Ishikawa (cell line): ENCODE results near the gene SCN2A.

ENCODE experiments used
- CEBPB ChIP-seq: IDR thresholded peaks from 2 replicates; pipeline ENCODE4 v1.6.1; 2012
- CREB1 ChIP-seq: IDR thresholded peaks from 2 replicates; pipeline ENCODE4 v1.6.1; 2012; ENCODE audit warnings: low read depth
- EGR1 ChIP-seq: IDR thresholded peaks from 2 replicates; pipeline ENCODE4 v1.6.1; 2012
- EP300 ChIP-seq: IDR thresholded peaks from 2 replicates; pipeline ENCODE4 v1.6.1; 2012; ENCODE audit warnings: borderline replicate concordance
- FOXM1 ChIP-seq: IDR thresholded peaks from 2 replicates; pipeline ENCODE4 v1.6.1; 2012; ENCODE audit warnings: low read depth, borderline replicate concordance
- NFIC ChIP-seq: IDR thresholded peaks from 2 replicates; pipeline ENCODE4 v1.6.1; 2012
- RAD21 ChIP-seq: IDR thresholded peaks from 2 replicates; pipeline ENCODE4 v1.6.1; 2012; ENCODE audit warnings: low read depth
- TAF1 ChIP-seq: IDR thresholded peaks from 2 replicates; pipeline ENCODE4 v1.6.1; 2012; ENCODE audit warnings: low read depth, mild to moderate bottlenecking
- TCF12 ChIP-seq: IDR thresholded peaks from 2 replicates; pipeline ENCODE4 v1.6.1; 2012; ENCODE audit warnings: low read depth
- TEAD4 ChIP-seq: IDR thresholded peaks from 2 replicates; pipeline ENCODE4 v1.6.1; 2012
- YY1 ChIP-seq: IDR thresholded peaks from 2 replicates; pipeline ENCODE4 v1.6.1; 2012; ENCODE audit warnings: low read depth
- ZBTB7A ChIP-seq: IDR thresholded peaks from 2 replicates; pipeline ENCODE4 v1.6.1; 2012; ENCODE audit warnings: low read depth
- TF ChIP-seq, protein P1 (sequence below): IDR thresholded peaks from 2 replicates; pipeline ENCODE4 v1.6.1; 2012
- TF ChIP-seq, protein P2 (sequence below): IDR thresholded peaks from 2 replicates; pipeline ENCODE4 v1.6.1; 2012; ENCODE audit warnings: low read depth, mild to moderate bottlenecking
- TF ChIP-seq, protein P3 (sequence below): IDR thresholded peaks from 2 replicates; pipeline ENCODE4 v1.6.1; 2012

The SCN2A gene

DNA sequence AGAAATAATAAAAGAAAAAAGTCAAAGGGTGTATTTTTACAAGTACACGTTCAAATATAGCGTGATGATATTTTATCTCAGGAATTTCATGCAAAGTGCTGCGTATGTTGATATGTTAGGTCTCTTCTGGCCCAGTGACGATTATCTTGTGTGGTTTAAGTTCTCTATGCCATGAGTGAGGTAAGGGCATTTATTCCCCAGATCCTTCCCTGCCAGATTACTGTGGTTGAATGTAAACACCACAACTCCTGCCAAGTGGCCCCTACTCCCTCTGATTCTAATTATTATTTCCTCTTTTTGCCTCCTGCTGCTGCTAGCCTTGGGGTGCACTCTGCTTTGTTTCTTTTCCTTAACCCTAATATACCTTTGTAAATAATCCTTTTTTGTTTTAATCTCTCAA, 12.2 kb downstream of the SCN2A start:
- no peak for TF ChIP-seq EGR1
- no peak for TF ChIP-seq YY1
- TF ChIP-seq, protein P1, sequence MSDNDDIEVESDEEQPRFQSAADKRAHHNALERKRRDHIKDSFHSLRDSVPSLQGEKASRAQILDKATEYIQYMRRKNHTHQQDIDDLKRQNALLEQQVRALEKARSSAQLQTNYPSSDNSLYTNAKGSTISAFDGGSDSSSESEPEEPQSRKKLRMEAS = no peak
- TF ChIP-seq, protein P2, sequence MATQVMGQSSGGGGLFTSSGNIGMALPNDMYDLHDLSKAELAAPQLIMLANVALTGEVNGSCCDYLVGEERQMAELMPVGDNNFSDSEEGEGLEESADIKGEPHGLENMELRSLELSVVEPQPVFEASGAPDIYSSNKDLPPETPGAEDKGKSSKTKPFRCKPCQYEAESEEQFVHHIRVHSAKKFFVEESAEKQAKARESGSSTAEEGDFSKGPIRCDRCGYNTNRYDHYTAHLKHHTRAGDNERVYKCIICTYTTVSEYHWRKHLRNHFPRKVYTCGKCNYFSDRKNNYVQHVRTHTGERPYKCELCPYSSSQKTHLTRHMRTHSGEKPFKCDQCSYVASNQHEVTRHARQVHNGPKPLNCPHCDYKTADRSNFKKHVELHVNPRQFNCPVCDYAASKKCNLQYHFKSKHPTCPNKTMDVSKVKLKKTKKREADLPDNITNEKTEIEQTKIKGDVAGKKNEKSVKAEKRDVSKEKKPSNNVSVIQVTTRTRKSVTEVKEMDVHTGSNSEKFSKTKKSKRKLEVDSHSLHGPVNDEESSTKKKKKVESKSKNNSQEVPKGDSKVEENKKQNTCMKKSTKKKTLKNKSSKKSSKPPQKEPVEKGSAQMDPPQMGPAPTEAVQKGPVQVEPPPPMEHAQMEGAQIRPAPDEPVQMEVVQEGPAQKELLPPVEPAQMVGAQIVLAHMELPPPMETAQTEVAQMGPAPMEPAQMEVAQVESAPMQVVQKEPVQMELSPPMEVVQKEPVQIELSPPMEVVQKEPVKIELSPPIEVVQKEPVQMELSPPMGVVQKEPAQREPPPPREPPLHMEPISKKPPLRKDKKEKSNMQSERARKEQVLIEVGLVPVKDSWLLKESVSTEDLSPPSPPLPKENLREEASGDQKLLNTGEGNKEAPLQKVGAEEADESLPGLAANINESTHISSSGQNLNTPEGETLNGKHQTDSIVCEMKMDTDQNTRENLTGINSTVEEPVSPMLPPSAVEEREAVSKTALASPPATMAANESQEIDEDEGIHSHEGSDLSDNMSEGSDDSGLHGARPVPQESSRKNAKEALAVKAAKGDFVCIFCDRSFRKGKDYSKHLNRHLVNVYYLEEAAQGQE = no peak
- no peak for TF ChIP-seq FOXM1
- no peak for TF ChIP-seq TEAD4
- TF ChIP-seq NFIC = no peak
- TF ChIP-seq CREB1 = no peak
- TF ChIP-seq CEBPB = no peak
- no peak for TF ChIP-seq TAF1
- TF ChIP-seq TCF12 = no peak
- no peak for TF ChIP-seq RAD21
- TF ChIP-seq EP300 = no peak

DNA sequence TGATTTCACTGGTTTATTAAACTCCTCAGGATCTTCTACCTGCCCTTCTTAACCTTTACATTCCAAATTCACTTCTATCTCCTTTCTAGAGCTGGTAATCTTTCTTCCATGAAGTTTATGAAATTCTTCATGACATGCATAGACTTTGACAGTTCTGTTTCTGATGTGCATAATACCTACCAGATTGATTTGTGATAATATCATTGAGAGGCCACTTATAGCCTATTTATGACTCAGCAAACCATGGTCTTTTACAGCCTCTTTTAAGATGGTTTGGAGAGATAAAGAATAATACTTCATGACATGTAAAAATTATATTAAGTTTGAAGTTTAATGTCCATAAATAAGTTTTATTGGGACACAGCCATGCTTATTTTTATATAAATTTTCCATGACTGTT, 14.0 kb downstream of the SCN2A start:
- TF ChIP-seq RAD21 = no peak
- TF ChIP-seq YY1 = no peak
- TF ChIP-seq, protein P3, sequence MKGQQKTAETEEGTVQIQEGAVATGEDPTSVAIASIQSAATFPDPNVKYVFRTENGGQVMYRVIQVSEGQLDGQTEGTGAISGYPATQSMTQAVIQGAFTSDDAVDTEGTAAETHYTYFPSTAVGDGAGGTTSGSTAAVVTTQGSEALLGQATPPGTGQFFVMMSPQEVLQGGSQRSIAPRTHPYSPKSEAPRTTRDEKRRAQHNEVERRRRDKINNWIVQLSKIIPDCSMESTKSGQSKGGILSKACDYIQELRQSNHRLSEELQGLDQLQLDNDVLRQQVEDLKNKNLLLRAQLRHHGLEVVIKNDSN = no peak
- TF ChIP-seq EGR1 = no peak
- TF ChIP-seq CREB1 = no peak
- no peak for TF ChIP-seq TEAD4

DNA sequence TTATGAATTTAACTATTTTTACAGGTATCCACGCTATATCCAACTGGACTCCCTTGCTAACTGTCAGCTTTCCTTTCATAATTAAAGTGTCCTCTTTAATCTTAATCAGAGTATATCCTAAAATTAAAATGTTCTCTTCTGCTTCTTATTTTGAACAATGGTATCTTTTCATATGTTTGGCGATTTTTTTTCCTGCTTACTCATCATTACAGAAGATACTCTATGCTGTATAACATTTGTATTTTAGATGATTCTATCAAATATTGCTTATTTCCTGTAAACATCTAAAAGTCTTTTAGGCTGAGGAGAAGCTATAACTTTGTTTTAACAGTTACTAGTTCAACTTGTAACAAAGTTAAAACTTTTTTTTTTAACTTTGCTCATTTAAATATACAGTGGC, 17.4 kb downstream of the SCN2A start:
- TF ChIP-seq TAF1 = no peak
- no peak for TF ChIP-seq TCF12
- no peak for TF ChIP-seq YY1
- no peak for TF ChIP-seq TEAD4
- no peak for TF ChIP-seq EGR1
- no peak for TF ChIP-seq CEBPB
- no peak for TF ChIP-seq NFIC
- no peak for TF ChIP-seq RAD21
- no peak for TF ChIP-seq CREB1
- TF ChIP-seq EP300 = no peak
- TF ChIP-seq, protein P2 = no peak
- no peak for TF ChIP-seq FOXM1
- TF ChIP-seq ZBTB7A = no peak
- TF ChIP-seq, protein P3 = no peak

DNA sequence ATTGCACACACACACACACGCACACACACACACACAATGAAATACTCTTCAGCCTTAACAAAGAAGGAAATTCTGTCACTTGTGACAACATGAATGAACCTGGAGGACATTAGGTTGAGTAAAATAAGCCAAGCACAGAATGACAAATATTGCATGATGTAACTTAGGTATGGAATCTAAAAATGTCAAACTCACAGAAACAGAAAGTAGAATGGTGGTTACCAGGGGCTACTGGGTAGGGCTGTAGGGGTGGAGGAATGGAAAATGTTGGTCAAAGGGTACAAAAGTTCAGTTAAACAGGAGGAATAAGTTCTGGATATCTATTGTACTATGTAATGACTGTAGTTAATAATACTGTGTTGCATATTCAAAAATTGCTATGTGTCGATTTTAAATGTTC, 29.5 kb downstream of the SCN2A start:
- TF ChIP-seq, protein P1 = no peak

DNA sequence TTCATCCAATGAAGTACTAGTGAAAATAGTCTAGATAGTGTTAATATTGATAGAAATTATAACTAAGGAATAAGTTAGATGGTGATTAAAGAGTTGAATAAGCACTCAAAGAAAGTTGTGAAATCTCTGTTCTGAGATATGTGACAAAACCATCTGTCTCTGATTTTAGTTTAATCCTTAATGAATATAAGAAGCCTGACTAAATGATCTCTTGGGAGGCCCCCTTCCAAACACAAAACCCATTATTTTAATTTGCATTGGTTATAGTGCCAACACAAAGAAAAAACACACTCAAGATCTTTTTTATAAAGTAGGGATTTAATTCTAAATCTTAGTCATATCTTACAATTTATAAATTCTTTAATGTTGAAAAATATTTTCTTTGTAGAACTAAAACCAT, 34.0 kb downstream of the SCN2A start:
- TF ChIP-seq EGR1 (no peak), YY1 (no peak), EP300 (no peak), NFIC (no peak), TEAD4 (no peak), TAF1 (no peak), CEBPB (no peak), ZBTB7A (no peak), RAD21 (no peak), FOXM1 (no peak), CREB1 (no peak), TCF12 (no peak)
- TF ChIP-seq, protein P1 = no peak
- TF ChIP-seq, protein P2 = no peak
- TF ChIP-seq, protein P3 = no peak
